ENCODE measurements around the gene MCTP1. TPM values are rescaled to one million over a fixed set of nuclear protein-coding genes. Genes with fewer than 3 reads are reported as not detected.

Gene MCTP1
- 10 to 100 TPM; 11.2 to 43.6 (median 16.8) TPM for total RNA-seq

DNA sequence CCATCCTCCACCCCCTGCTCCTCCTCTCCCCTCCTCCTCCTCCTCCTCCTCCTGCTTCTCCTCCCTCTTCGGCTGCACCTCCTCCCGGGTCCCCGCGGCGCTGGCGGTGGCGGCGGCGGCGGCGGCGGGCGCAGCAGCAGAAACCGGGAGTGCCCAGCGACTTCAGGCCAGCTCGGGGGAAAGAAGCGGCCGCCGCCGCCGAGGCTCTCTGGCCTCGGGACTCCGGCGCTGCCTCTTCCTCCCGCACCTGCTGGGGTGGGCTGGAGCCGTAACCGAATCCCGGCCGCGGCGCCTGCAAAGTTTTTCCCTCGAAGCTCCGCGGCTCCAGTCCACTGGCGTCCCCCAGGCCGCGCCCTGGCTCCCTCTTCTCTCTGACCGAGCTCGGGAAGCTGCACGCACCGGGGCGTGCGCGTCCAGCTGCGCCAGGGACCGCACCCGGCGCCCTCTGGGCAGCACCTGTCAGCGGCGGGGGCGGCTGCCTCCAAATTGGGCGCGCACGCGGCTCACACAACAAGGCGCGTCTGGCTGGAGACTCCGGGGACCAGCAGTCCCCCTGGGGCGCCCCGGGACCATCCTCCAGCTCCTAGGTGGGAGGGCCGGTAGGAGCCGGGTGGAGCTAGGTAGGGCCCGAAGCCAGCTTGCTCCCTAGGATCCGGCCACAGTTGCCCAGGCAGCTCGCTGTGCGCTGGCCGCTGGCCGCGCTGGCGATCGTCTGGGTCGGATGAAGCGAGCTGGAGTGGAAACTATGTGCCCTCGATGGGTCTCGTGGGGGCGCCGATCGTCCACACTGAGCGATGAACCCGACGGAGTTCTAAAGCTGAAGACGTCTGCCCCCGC is at the start of gene MCTP1:
Gene MCTP1 (minus strand): TSS at position 523 of the 837 bp plus-strand sequence.
- DNase-seq (ENCODE audit: extremely low spot score), result no peak
- peaks cover 20 to 28% (median 26%) of the 10 kb centered on the region in 4 donors for H3K4me1 ChIP-seq
- intact Hi-C loops (cut with DNase I), result no loop called here
- H3K27ac ChIP-seq (replicated peaks in 1 of 4), result no peak within 1 kb of the TSS
- no peaks in the 10 kb centered on the region for H3K9me3 ChIP-seq
- no peaks in the 10 kb centered on the region for H3K36me3 ChIP-seq
- H3K4me3 ChIP-seq, result peak within 1 kb of the TSS; percentile 59 to 69 (median 64)
- TF ChIP-seq, protein P1, sequence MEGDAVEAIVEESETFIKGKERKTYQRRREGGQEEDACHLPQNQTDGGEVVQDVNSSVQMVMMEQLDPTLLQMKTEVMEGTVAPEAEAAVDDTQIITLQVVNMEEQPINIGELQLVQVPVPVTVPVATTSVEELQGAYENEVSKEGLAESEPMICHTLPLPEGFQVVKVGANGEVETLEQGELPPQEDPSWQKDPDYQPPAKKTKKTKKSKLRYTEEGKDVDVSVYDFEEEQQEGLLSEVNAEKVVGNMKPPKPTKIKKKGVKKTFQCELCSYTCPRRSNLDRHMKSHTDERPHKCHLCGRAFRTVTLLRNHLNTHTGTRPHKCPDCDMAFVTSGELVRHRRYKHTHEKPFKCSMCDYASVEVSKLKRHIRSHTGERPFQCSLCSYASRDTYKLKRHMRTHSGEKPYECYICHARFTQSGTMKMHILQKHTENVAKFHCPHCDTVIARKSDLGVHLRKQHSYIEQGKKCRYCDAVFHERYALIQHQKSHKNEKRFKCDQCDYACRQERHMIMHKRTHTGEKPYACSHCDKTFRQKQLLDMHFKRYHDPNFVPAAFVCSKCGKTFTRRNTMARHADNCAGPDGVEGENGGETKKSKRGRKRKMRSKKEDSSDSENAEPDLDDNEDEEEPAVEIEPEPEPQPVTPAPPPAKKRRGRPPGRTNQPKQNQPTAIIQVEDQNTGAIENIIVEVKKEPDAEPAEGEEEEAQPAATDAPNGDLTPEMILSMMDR (IDR thresholded peaks at IDR 0.05), result no peak
- TF ChIP-seq EP300 (IDR thresholded peaks at IDR 0.05) (no peak), POLR2AphosphoS5 (IDR thresholded peaks at IDR 0.05) (no peak), POLR2A (IDR thresholded peaks at IDR 0.05; ENCODE audit: low read depth) (no peak)
- H3K27me3 ChIP-seq, result peaks cover 0 to 78% (median 26%) of the 10 kb centered on the region in 4 donors
- 2% methylated on average over 27 of the region's 83 CpGs for WGBS

DNA sequence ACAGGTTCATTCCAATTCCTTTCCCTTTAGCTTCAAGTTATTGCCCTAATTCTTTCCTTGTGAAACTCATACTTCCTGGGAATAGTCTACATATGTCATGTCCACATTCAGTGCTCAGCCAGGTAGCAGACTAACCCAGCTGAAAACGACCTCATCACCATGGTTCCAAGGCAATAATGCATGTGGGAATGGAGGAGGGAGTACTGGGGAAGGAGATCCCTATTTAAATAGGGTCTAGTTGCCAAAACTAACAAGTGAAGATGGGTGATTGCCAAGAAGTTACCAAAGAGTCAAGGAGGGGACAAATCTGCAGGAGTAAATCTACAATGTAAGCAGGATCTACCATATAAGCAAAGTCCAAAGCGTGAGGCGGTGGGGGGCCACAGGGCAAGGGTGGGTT is 47.3 kb upstream of the MCTP1 start:
- Histone ChIP-seq H3K4me3 (no peak overlapping the region), H3K36me3 (no peaks in the 10 kb centered on the region), H3K27ac (replicated peaks in 1 of 4) (no peak overlapping the region), H3K4me1 (no peaks in the 10 kb centered on the region), H3K9me3 (no peaks in the 10 kb centered on the region), H3K27me3 (no peaks in the 10 kb centered on the region)
- no peak for DNase-seq (ENCODE audit: extremely low spot score)
- 81% methylated on average over 3 of the region's 3 CpGs for WGBS
- TF ChIP-seq, protein P1 (IDR thresholded peaks at IDR 0.05), result no peak
- TF ChIP-seq EP300 (IDR thresholded peaks at IDR 0.05) (no peak), POLR2AphosphoS5 (IDR thresholded peaks at IDR 0.05) (no peak)
- intact Hi-C loops (cut with DNase I), result no loop called here

DNA sequence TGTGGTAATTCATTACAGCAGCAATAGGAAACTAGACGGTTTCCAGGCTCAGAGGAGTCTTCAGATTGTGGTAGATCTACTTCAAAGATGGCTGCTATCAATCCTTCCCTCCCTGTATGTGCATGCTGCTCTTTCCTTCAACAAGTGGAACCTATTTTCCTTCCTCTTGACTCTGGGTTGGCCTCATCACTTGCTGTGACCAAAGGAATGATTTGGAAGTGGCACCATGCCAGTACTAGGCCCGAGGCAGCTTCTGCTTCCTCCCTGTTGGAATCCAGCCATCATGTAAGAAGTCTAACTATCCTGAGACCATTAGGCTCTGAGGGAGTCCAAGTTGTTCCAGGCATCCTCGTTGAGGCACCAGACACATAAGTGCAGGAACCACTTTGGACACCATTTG is 46.5 kb upstream of the MCTP1 start:
- 57% methylated on average over 3 of the region's 3 CpGs for WGBS
- Histone ChIP-seq H3K36me3 (no peaks in the 10 kb centered on the region), H3K4me1 (no peaks in the 10 kb centered on the region), H3K27ac (replicated peaks in 1 of 4) (no peak overlapping the region), H3K27me3 (no peaks in the 10 kb centered on the region), H3K9me3 (no peaks in the 10 kb centered on the region), H3K4me3 (no peak overlapping the region)
- TF ChIP-seq, protein P1 (IDR thresholded peaks at IDR 0.05), result no peak
- TF ChIP-seq EP300 (IDR thresholded peaks at IDR 0.05) (no peak), POLR2A (IDR thresholded peaks at IDR 0.05; ENCODE audit: low read depth) (no peak), POLR2AphosphoS5 (IDR thresholded peaks at IDR 0.05) (no peak)
- no peak for DNase-seq (ENCODE audit: extremely low spot score)
- intact Hi-C loops (cut with DNase I), result no loop called here

DNA sequence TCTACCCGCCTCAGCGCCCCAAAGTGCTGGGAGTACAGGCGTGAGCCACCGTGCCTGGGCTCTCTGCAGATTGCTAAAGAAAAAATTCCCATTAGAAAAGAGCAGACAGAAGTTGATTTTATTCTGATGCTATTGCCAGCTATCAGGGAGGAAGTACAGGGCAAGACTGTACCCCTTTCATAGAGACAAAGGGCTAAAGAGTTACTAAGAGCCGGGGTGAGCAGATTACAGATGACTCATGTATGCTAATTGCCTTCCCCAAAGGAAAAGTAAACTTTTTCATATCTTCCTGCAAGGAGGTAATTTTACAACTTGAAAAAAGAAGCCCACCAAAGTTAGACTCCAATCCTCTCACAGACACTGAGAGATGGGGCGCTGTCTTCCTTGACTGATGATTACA is 42.3 kb upstream of the MCTP1 start:
- TF ChIP-seq, protein P1 (IDR thresholded peaks at IDR 0.05), result no peak
- no peak for TF ChIP-seq POLR2AphosphoS5 (IDR thresholded peaks at IDR 0.05)
- TF ChIP-seq POLR2A (IDR thresholded peaks at IDR 0.05; ENCODE audit: low read depth), result no peak
- no peak for TF ChIP-seq EP300 (IDR thresholded peaks at IDR 0.05)
- no peak overlapping the region for H3K27ac ChIP-seq (replicated peaks in 1 of 4)
- no peaks in the 10 kb centered on the region for H3K36me3 ChIP-seq
- H3K4me3 ChIP-seq, result no peak overlapping the region
- H3K9me3 ChIP-seq, result no peaks in the 10 kb centered on the region
- H3K27me3 ChIP-seq, result no peaks in the 10 kb centered on the region
- WGBS, result 64% methylated on average over 6 of the region's 6 CpGs
- DNase-seq (ENCODE audit: extremely low spot score), result no peak
- H3K4me1 ChIP-seq, result no peaks in the 10 kb centered on the region
- intact Hi-C loops (cut with DNase I), result no loop called here

Measured in esophagus muscularis mucosa (tissue), 4 donors.